22Rv1 (cell line): ENCODE results near the gene RPTOR.

Source experiments
- H3K27ac ChIP-seq: fragments of 450-650 bp; 2 replicates; pipeline ENCODE4 v1.5.1; 2017
- CTCF ChIP-seq: fragments of 450-650 bp; IDR thresholded peaks from 2 replicates; pipeline ENCODE4 v1.5.1; 2017; ENCODE audit warnings: mild to moderate bottlenecking
- ZFX ChIP-seq: fragments of 450-650 bp; IDR thresholded peaks from 2 replicates; pipeline ENCODE4 v1.6.1; 2017; ENCODE audit warnings: antibody characterized with exemption, borderline replicate concordance

The RPTOR gene

GRCh38 chr17:80655608-80656007 is 111.0 kb downstream of the RPTOR start:
- H3K27ac ChIP-seq, result no peak overlapping the region

GRCh38 chr17:80656590-80656989 is 112.0 kb downstream of the RPTOR start:
- H3K27ac ChIP-seq, result no peak overlapping the region
- TF ChIP-seq ZFX (no peak), CTCF (no peak)

More at GRCh38 chr17:80655608-80656007, 111.0 kb downstream of the RPTOR start:
- no peak for TF ChIP-seq ZFX
- no peak for TF ChIP-seq CTCF

DNA sequence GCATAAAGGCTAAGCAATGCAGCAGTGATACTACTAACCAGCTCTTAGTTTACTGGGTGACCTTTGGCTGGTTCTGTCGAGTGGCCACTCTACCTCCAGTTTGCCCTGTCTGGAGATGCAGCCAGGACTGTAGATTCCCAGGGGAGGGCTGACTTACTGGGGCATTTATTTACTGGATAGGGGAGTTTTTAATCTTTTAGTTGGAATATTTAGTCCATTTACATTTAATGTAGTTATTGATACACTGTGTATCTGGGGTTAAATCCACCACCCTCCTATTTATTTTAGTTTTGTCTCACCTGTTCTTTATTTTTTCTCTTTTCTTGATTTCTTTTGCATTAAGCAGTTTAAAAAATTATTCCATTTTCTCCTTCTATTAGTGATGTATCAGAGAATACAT is 112.9 kb downstream of the RPTOR start:
- TF ChIP-seq ZFX (no peak), CTCF (no peak)
- no peak overlapping the region for H3K27ac ChIP-seq

DNA sequence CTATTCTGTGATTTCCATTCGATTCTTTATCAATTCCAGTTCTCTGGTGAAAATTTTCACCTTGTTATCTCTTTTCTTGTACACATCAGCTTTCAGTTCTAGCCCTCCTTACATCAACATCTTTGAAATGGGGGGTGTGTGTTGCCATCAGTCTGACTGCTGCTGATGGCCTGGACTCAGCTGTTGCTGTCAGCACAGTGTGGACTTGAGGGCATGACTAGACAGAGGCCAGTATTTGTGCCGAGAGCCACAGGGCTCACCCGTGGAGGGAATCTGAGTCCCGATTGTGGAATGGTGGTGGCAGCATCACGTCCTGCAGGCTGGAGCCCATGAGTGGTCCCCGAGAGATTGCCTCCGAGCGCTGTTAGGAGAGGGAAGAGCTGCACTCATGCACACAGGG is 114.2 kb downstream of the RPTOR start:
- no peak overlapping the region for H3K27ac ChIP-seq
- TF ChIP-seq ZFX, result no peak
- TF ChIP-seq CTCF, result no peak

DNA sequence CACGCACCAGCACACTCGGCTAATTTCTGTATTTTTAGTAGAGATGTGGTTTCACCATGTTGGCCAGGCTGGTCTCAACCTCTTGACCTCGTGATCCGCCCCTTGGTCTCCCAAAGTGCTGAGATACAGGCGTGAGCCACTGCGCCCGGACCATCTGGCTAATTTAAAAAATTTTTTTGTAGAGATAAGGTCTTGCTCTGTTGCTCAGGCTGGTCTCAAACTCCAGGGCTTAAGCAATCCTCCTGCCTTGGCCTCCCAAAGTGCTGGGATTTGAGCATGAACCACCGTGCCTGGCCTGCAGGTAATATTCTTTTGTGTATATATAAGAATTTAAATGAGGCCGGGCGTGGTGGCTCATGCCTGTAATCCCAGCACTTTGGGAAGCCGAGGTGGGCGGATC is 115.0 kb downstream of the RPTOR start:
- H3K27ac ChIP-seq, result no peak overlapping the region
- no peak for TF ChIP-seq ZFX
- TF ChIP-seq CTCF, result no peak

- TF ChIP-seq ZFX (no peak), CTCF (no peak)
These were observed 116.0 kb downstream of the RPTOR start for GRCh38 chr17:80660527-80661198.

DNA sequence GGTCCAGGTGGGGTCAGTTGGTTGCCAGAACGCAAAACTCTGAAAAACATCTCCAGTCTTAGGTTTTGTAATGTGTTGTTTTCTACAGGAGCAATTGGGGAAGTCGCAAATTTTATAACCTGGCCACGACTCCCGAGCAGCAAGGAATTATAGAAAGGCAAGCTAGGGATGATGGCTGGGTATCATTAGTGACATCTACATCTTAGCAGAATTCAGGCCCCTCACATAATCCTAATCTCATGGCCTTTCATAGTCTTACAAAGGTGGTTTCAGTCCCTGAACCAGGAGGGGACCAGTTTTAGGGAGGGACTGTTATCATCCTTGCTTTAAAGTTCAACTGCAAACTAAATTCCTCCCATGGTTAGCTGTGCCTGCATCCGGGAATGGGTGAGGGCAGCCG is 117.9 kb downstream of the RPTOR start:
- TF ChIP-seq ZFX, result no peak
- TF ChIP-seq CTCF, result no peak
- no peak overlapping the region for H3K27ac ChIP-seq

More at GRCh38 chr17:80660527-80661198, 116.0 kb downstream of the RPTOR start:
- H3K27ac ChIP-seq, result no peak overlapping the region
